ENCODE measurements around the gene KAT2A.
"Not testable (repeated sequence)": the region's sequence is repeated elsewhere in the genome, so short reads cannot be mapped to it uniquely, and the experiment has no call there.

Gene KAT2A

DNA sequence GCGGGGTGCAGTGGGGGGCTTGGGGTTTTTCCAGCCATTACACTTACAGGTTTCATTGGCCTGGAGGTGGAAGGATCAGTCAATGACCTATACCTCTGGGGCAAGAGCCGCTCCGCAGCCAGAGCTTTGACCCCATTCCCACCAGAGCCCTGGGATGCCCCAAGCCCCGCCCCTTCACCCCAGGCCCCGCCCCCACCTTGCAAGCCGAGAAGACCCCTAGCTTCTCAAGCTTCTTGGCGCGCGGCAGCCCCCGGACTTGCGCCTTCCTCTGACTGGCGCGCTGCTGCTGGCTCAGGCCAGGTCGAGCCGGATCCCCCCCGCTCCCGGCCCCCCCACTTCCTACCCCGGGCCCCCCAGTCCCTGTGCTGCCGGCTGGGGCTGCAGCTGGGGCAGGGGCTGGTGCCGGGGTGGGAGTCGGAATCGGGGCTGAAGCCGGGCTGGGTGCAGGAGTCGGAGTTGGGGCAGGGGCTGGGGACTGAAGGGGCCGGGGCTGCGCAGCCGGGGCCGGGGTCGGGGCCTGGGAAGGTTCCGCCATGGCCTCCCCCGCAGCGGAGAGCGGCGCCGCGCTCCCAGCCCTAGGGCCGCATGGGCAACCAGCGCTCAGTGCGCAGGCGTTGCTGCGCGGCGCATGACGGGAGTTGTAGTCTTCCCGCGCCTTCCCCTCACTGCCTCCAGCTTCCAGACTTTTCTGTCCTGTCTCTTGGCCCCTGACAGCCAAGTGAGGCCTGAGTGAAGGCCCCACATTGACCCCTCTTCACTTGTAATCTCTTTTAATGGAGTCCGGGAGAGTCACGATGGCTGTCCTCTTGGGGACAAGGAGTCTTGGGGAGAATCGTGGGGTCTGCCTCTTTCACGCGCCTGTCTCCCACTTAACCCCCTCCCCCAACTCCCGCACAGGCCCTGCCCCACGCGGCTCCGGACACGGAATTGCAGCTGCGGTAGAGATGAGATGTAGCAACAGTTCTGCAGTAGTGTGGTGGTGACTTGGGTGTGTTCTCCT lies at the start of gene KAT2A:
TSS of gene KAT2A (minus strand) at position 598 of the 1,000 bp plus-strand sequence. CDS start at position 535, 63 bp downstream.
- DNase-seq: peak; percentile 69

DNA sequence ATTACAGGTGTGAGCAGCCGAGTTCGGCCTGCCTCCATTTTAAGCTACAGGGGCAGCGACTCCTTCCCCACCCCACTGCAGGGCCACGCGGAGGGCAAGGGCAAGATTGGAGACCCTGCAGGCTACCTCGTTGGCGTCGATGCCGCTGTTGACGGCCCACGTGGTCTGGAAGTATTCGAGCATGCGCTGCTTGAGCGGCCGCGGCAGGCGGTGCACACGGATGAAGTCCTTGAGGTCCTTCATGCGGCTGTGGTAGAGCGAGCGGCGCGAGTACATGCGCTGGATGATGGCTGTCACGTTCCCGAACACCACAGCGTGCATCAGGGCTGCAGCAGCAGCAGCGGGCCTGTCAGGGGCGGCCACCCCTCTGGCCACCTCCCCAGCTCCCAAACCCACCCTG lies 48.2 kb upstream of the KAT2A start:
- no peak for DNase-seq

DNA sequence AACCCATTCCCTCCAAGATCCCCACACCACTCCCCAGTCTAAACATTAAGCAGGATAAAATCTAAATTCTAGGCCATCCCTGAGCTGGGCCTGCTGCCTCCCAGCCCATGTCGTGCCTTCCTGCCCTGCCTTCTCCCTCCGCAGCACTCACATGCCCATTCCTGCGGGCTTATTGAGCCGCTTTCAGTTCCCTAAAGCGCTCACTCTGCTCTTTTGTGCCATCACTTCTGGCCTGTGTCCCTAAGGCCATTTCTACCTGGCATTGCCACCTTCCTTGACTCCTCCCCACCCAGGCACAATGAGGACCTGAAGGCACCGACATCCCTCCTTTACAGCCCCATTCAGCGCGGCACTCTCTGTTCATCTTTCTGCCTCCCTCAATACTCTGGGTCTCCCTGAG lies 46.6 kb upstream of the KAT2A start:
- no peak for DNase-seq

DNA sequence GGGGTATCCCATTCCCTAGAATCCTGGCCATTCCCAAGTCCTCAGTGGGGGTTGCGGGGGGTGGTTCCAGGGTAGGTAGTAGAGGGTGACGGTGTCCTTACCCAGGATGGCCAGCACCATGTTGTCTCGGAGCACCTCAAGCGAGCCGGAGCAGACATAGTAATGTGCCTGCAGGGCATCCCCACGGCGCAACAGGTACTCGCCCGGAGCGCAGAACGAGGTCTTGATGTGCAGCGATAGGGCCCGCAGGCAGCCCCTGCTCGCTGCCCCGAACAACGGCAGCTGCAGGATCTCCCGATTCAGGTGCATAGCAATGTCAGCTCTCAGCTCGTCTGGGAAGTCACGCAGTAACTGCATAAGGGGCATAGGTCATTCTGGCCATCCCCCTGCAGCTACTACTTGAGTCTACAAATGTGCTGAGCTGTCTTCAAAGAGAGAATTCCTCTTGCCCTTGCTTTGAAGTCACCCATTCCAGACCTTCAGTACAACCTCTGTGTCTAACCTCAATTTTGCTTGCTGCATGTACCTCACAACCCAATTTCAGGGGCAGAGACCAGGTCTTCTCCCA lies 45.1 kb upstream of the KAT2A start:
- DNase-seq: no peak

DNA sequence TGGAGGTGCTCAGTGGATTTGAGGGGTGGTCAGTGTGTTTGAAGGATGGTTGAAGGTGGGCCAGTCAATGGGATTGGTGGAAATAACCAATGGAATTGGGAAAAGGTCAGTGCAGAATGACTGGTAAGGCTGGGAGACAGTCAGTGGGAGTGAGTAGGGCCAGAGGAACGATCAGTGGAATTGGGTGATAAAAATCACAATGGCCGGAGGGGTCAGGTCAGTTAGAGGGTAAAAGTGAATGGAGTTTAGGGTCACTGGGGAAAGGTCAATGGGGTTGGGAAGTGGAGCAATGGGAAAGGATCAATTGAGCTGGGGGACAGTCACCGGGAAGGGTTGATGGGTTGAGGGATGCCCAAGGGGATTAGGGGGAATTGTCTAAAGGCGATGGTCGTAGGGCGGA lies 44.6 kb upstream of the KAT2A start:
- no peak for DNase-seq

DNA sequence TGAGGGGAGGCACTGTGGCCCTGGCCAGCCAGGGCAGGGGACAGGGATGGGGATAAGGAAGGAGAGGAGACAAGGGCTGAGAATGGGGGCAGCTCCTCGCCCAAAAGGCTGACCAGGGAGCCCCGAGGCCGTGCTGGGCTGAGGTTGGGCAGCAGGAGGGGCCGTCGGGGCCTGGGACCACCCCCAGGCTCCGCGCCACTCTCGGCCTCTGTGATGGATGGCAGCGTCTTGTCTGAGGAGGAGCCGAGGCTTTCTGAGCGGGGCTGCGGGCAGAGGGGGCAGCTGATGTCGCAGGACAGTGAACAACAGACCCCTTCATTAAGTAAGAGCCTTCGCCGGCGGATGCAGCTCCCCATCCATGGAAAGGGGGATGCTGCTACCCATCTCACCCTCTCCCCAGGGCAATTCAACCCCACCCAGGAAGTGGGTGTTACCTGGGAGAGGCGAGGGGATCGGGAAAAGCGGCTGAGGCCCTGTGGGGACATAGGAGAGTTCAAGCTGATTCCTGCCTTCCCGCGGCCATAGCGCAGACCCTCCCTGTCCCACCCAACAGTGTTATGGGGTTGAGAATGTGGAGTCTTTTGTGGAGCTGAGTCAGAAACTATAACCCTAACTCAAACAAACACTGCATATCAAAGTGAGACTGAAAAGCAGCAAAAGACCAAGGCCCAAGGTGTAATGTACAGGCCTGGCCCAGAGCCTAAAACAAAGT lies 42.7 kb upstream of the KAT2A start:
- no peak for DNase-seq

DNA sequence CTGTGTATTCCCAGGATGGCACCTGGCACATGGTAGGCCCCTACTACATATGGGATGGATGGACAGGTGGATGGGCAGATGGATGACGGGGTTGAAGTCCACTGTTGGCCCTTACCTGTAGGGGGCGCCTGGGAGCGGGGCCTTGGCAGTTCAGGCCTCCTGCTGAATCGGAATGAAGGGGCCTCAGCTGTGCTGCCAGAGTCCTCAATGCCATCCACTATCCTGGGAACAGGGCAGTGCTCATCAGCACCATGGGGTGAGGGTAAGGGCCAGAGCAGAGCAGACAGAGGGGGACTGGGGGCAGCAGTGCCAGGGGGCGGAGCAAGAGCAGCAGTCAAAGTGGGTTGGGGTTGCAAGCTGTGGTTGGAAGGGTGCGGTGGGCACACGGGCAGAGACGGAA lies 41.9 kb upstream of the KAT2A start:
- DNase-seq: no peak

DNA sequence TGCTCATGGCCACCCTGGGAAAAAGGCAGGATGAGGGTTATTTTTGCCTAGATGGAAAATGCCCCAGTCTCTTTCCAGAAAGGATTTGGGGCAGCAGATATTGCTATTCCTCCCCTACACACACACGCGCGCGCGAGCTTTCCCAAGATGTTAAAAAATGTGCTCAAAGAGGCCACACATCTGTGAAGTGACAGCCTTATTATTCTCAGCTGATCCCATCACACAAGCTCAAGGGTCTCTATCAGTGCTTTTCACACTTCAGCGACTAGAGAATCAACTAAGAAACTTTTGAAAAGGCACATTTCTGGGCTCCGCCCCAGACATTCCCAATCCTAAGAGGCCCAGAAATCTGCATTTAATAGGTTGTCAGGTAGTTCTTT lies 39.4 kb upstream of the KAT2A start:
- no peak for DNase-seq

DNA sequence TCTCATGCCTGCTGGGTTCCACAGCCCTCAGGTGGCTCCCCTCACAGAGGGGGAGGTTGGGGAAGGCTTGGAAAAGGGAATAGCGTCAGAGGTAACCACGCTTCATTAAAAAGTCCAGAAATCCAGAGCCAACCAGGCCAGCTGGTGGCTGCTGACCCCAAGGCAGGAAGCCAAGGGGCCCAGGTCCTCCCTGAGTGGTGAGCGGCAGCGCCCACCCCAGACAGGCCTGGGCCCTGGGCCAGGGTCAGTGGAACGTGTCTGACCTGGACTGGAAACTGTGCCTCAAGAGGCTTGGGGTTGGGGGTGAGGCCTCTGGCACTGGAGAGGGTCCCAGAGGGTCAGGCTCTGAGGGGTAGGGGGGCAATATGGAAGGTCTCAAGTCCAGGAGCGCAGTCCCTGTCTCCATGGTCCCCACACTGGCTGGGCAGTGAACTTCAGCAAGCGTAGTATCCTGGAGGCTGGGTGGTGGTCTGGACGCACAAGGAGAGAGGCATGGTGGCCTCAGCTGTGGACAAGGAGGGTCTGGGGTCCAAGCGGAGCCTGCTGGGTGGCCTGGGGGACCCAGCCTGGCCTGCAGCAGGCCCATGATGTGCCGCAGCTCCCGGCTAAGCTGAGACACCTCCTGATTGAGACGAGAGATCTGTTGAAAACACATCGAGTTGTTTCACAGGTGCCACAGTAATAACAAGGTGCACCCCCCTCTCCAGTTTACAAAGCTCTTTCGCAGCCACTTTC lies 38.8 kb upstream of the KAT2A start:
- no peak for DNase-seq

DNA sequence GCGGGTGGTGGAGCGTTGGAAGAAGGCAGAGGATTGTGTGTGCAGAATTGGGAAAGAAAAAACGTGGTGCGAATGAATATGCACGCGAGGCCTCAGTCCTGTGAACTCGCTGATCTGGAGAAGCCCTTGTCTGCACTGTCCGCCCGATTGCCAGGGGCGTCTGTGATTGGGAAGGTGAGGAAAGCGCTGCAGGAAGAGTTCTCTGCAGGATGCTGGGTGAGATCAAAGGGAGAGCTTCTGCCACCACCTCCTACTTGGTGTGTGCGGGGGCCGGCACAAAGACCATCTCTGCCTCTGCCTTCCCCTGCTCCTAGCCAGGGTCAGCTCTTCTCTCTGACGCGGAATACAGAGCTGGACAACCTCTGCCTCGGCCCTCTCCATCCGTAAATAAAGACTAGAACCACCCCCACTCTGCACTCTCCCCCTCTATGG lies 34.5 kb upstream of the KAT2A start:
- DNase-seq: peak; percentile 21

DNA sequence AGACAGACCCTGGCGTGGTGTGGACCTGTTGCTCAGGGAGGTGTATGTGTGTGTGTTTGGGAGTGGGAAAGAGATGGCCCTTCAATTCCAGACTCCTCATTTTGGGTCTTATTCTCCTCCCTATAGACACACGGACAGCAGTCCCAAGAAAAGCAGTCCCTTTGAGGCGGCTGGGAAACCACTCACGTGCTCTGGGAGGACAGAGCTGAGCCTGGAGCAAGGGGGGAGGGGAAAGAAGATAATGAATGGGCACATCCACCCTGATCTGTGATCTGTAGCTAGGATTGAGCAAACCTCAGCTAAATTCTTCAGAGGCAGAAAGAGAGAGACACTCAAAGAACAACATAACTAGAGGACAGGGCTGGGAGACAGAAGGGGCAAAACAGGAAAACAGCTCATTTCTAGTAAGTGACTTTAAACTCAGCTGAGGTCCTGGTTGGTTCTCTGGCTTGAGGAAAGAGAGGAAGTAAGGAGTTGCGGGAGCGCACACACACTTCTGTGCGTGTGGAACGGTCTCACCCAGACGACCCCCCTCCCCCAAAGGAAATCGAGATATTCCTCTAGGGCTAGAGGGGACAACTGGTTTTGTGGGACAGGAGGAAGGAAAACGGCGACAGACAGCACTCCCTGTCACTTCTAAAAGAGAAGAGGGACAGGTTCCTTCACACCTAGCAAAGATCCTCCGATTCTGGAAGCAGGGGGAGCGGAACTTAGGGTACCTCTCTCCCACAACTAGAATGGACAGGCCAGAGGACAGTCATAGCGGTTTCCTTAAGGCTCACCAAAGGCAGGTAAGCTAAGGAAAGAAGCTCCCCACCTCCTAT lies 33.0 kb upstream of the KAT2A start:
- no peak for DNase-seq

DNA sequence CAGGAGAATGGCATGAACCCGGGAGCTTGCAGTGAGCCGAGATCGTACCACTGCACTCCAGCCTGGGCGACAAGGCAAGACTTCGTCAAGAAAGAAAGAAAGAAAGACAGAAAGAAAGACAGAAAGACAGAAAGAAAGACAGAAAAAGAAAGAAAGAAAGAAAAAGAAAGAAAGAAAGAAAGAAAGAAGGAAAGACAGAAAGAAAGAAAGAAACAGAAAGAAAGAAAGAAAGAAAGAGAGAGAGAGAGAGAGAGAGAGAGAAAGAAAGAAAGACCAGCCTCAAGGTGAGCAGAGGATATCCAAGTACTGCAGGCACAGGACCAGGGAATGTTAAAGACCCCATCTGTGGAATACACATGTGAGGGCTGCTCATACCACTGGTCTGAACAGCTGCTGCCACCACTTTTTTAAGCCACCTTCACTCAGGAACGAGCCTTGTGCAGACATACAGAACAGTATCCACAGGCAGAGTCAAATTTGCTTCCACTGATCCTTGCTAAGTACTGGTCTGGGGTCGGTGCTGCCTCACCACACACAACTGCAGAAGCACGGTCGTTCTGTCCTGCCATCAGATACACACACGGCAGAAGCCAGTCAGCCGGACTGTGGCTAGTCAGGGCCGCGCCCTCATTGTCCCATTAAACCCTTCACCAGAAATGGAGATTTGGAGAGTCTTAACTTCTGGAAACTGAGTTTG lies 25.9 kb upstream of the KAT2A start:
- DNase-seq: no peak

DNA sequence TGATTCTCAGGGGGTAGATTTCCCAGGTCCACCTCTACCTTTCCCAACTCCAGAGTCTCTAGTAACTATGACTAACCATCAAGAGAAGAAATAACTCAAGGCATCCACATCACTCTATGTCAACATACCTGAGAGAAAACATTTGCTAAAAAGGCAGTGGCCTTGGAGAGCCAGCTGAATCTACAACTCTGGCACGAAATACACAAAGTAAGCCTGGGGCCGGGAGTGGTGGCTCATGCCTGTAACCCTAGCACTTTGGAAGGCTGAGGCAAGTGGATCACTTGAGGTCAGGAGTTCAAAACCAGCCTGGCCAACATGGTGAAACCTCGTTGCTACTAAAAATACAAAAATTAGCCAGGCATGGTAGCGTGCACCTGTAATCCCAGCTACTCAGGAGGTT lies 22.0 kb upstream of the KAT2A start:
- not testable (repeated sequence) for DNase-seq

DNA sequence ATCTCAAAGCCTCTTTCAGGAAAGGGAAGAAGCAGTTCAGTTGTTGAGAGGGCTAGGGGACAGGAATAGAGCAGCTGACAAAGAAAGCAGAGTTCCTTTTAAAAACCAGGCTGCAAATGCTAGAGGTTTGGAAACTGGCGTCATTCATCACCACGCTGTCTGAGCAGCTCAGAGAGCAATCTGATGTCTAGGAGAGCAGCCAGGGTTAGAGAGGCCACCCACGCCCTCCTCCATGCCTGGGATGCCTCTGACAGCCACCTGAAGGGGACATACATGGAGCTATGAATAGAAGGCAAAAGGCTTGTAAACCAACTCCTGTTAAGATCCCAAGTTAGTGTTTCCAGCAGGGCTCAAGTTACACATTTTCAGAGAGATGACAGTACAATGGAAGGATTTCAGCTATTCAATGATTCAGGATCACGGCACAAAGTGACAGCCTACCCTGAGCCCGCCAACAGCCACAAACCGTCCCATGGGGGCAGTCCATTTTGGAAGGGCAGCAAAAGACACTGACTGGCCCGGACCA lies 21.3 kb upstream of the KAT2A start:
- DNase-seq: no peak

DNA sequence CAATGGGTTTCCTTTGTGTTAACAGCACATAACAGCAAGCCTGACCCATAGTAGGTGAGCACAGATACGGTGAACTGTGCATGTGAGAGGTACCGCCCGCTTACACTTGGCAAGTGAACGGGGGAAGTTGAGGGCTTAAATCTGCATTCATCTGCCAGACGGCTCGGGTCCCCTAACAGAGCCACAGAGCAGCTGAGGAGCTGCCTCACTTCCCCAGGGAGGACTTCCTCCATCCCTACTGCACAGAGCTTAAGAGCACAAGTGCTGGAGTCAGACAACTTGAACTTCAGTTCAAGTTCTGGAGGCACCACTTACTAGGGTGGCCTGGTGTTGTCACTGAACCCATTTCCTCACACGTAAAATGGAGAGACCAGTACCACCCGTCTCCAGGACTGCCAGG lies 20.2 kb upstream of the KAT2A start:
- DNase-seq: no peak

DNA sequence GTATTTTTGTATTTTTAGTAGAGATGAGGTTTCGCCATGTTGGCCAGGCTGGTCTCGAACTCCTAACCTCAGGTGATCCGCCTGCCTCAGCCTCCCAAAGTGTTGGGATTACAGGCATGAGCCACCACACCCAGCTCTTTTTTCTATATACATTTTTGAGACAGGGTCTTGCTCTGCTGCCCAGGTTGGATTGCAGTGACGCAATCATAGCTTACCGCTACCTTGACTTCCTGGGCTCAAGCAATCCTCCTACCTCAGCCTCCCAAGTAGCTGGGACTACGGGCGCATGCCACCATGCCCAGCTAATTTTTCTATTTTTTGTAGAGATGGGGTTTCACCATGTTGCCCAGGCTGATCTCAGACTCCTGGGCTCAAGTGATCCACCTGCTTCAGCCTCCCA lies 19.5 kb upstream of the KAT2A start:
- DNase-seq: not testable (repeated sequence)

DNA sequence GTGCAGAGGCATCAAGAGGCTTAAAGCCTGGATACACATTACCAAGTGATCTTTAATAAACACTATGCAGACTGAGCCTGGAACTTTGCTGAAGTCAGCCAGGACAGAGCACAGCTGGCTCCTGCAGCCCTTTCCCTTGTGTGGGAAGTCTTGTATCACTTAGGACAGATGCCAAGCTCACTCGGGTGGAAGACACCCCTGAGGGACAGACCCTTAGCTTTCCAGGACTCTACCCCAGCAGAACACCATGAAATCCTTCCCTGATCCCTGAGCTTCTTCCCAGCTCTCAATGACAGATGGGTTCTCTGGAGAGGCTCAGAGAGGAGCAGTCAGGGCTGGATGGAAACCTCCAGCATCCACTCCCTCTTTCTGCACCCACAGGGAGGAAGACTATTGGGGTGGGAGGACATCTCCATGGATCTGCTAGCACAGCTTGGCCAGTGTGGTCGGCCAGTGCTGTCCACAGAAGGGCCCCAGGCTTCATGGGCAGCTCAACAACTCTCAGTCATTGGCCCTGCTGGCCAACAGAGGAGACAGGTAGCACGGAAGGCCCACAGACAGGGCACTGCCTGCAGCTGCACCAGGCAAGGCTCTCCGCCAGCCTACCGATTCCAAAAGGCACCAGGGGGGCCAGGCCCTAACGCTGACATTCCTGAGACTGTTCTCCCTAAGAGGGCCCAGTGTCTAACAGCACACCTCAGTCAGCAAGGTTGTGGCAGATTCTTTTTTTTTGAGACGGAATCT lies 17.8 kb upstream of the KAT2A start:
- DNase-seq: no peak

DNA sequence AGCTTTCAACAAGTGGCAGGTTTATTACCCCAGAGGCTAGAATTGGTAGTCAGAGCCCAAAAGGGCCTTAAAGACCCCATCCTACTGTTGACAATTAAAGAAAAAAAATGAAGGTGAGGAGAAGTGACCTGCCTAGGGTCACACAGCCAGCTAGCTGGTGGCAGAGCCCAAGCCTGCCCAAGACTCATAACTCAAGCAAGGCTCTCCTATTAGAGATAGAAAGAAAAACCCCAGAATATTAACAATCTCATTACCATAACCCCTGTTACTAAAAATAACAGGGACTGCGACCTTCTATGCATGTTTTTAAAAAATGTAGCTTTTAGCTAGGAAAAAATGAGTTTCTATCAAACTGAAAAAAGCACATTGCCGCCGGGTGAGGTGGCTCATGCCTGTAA lies 15.5 kb upstream of the KAT2A start:
- DNase-seq: no peak

DNA sequence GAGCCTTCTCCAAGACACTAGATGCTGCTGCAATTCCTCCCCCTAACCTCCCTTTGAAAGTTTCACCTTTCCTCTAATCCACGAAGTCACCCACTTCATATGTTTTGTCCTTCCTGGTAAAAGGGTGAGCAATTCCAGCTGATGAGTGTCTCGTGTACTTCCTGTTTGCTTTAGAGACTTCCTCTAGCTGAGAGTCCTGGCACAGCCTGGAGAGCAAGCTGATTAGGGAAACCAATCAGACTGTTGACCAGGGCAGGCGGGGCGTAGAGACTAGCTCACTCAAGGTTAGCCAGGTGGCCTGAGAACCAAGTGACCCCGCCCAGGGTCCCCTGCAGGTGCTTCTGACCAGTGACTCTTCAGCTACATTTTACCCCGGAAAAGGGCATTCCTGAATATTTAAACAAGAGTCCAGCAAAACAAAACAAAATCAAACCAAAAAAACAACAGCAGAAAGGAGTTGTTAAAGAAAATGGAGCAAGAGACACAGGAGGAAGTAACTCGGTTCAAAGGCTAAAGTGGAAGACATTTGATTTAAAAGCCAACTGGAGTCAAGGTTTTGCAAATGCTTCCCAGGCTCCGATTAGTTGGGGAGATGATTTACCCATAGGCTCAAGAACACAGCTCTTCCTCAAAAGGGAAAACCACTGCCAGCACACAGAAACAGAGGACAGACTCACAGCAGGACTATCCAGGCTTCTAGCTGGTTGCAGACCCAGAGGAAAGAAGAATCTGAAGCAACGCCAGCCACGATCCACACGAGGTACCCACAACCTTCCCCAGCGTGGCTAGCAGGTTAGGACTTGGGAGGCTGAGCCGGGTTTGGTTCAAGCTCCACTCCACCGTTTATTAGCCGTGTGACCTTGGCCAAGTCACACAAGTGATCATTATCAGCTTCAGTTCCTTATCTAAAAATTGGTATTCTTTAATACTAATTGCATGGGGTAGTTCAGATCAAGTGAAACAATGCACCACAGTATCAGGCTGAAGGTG lies 14.8 kb upstream of the KAT2A start:
- DNase-seq: no peak
